Left lobe of liver (tissue), 2 donors: ENCODE data around the gene RABEP1. TPM values are rescaled to one million over a fixed set of nuclear protein-coding genes. Genes with fewer than 3 reads are reported as not detected.
A peak's percentile ranks its signal among the peaks of the same experiment; 100 is the strongest.

Experiments
- ATAC-seq: fragments of 200-7000 bp; cut with Tn5 transposase; one replicate; pipeline ENCODE4 v1.9.1; 2020; ENCODE audit warnings: mild to moderate bottlenecking, moderate library complexity
- DNase-seq: peaks from one replicate; pipeline ENCODE4 v3.0.0-alpha.2; 2020; ENCODE audit warnings: low spot score
- total RNA-seq: library from RNA; stranded (reverse); gene quantifications from one replicate; pipeline ENCODE4 v1.2.1, GENCODE V29; 2021
- donor health status: DM: no; HTN: no; CAD: no; lungs with moderate emphysema.
- donor health status: DM: no; HTN: yes; CAD: no.

RABEP1 gene
- total RNA-seq, 1 donor from 2014 or later = 16.8 TPM

DNA sequence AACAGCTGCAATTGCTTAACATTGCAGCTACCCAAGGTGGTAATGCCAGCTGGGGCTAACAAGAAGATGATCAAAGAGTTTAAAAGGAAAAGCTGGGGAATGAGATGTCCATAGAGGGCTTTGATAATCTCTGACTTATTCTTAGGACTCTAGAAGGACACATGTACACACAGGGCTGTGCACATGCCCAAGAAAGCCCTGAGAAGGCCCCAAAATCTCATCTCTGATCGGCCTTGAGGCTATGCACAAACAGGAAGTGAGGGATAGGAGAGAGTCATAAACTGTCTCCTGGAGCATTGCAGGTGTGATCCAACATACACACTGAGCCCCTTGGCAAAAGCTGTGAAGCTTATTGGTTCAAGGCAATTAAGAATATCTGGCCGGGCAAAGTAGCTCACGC is 17.2 kb upstream of the RABEP1 start:
- DNase-seq = no peak
- ATAC-seq = no peak

DNA sequence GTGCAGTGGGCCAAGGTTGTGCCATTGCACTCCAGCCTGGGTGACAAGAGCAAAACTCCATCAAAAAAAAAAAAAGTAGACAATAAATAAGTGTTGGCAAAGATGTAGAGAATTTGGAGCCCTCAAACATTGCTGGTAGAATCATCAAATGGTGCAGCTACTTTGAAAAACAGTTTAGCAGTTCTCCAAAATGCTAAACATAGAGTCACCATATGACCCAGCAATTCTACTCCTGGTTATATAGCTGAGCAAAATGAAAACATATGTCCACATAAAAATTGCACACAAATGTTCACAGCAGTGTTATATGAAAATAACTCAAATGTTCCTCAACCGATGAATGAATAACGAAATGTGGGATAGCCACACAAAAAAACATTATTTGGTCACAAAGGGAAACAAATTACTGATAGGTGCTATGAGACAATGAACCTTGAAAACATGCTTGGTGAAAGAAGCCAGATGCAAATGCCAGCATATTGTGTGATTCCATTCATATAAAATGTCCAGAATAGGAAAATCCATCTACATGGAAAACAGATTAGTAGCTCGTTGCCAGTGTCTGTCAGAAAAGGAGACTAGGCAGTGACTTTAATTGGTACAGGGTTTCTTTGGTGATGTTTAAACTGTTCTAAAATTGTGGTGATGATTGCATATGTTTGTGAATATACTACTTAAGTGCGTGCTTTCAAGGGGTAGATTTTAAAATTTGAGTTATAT is 12.7 kb upstream of the RABEP1 start:
- no peak for DNase-seq
- ATAC-seq = no peak

GRCh38 chr17:5272322-5272721 is 9.8 kb upstream of the RABEP1 start:
- ATAC-seq (no peak), DNase-seq (no peak)

DNA sequence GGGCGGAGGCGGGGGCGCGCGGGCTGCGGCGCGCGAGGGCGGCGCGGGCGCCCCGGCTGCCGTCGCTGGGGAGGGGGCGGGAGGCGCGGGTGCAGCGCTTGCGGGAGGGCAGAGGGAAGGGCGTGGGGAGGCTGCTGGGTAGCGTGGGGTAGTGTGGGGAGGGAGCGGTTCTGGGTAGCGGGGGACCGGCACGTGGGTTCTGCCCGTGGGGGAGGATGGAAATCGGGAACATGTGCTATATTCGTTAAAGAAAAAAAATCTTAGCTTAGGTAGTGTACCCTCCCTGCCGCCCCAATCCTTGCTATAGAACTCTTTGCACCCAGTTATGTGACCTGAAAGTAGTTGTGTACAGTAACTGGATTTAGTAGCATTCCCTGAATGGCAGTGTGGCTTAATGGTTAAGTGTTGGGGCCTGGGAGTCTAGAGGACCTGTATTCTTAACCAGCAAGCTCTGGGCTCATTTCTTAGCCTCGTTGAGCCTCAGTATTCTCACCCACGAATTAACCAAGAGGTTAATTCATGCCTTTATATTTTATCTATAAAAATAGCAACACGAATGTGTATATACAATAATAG is 646 bp downstream of the RABEP1 start:
- ATAC-seq (no peak), DNase-seq (no peak)

DNA sequence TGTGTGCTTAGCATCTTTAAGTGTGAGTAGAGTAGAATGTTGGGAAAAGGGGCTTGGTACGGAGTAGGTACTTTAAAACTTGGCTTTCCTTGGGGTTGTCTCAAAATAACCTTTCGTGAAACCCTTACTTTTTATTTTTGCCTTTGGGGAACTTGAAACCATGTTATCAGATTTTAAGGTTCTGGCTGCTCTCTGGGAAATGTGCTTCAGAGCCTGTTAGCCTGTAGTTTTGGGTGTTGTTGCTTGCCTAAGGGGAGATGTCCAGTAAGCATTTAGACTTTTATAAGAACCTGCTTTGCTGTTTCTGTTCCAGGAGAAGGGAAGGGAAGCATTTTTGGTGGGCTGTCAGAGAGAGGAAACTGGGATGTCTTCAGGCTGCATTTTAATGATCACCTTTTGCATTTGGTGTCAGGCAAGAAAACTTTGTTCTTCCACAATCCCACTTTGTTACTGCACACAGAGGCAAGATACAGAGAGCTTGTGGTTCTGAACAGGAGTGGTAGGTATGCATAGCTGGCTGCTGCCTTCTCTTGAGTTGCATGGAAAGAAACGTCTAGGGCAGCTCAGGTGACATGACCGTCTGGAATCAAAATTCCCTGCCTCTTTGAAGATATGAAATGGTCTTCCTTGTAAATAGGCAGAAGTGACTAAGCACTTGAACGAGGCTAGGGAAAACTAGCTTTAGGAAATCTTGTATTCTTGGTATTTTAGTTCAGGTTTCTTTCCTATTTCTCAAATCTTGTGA is 1.7 kb downstream of the RABEP1 start:
- no peak for DNase-seq
- ATAC-seq = no peak

DNA sequence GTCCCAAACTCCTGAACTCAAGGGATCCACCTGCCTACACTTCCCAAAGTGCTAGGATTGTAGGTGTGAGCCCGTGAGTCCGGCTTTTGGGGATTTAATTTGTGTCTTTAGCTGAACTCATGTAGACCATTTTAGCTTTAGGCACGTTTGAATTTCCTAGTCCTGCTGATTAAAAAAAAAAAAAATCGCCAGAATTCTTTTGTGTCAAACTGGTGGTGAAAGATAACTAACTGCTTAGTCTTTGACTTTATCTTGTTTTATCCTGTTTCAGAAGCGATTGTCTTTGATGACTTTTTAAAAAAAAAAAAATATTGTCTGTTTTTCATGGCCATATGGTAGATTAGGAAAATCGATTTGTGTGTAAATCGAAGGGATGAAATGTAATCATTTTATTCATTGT is 2.6 kb downstream of the RABEP1 start:
- DNase-seq (no peak), ATAC-seq (no peak)

DNA sequence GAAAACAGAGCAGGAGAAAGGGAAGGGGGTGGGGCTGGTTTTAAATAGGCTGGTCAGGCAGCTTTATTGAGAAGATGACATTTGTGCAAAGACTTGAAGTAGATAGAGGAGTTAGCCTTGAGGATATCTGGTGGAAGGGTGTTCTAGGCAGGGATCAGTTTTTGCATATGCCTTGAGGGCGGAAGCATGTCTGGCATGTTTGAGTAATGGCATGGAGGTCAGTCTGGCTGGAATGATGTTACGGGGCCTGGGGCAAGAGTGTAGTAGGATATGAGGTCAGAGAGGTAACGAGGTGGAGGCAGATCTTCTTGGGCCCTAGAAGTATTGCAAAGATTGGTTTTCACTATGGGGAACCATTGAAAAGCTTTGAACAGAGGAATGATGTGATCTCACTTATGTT is 4.8 kb downstream of the RABEP1 start:
- ATAC-seq (no peak), DNase-seq (no peak)

GRCh38 chr17:5291683-5292350 is 9.7 kb downstream of the RABEP1 start:
- ATAC-seq = no peak

DNA sequence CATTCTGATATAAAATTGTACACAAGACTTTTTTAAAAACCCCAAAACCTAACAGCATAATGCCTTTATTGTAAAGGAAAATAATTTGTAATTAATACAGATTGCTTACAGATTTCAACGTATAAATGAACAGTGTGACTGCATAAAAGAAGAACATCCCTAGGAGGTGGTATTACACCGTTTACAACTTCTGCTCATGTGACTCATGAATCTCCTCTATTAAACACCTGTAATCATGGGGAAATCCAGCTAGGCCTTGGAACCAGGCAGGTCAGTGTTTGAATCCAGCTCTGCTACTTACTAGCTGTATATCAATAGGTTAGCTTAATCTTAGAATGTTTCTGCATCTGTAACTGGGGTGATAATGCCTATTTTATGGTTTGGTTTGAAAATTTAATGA is 15.2 kb downstream of the RABEP1 start:
- ATAC-seq (peak; percentile 62), DNase-seq (no peak)

More at GRCh38 chr17:5291683-5292350, 9.7 kb downstream of the RABEP1 start:
- no peak for DNase-seq

- no peak for ATAC-seq
Measured at GRCh38 chr17:5299383-5299782, 17.3 kb downstream of the RABEP1 start.

GRCh38 chr17:5304636-5305035 is 22.6 kb downstream of the RABEP1 start:
- ATAC-seq (no peak), DNase-seq (no peak)

More at GRCh38 chr17:5299383-5299782, 17.3 kb downstream of the RABEP1 start:
- DNase-seq = no peak

DNA sequence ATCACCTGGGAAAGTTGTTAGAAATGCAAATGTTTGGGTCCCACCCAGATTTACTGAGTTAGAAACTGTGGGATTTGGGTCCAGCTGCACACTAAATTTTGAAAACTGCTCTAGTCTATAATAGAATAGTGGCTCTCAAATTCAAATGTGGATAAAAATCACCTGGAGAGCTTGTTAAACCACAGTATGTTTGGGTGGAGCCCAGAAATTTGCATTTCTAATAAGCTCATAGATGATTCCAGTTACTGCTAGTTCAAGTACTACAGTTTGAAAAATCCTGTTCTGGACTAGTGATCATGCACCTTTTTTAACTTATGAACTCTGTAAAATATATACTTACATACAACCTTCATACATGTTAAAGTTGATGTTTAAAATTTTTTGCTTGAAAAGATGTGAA is 27.8 kb downstream of the RABEP1 start:
- DNase-seq (no peak), ATAC-seq (no peak)

DNA sequence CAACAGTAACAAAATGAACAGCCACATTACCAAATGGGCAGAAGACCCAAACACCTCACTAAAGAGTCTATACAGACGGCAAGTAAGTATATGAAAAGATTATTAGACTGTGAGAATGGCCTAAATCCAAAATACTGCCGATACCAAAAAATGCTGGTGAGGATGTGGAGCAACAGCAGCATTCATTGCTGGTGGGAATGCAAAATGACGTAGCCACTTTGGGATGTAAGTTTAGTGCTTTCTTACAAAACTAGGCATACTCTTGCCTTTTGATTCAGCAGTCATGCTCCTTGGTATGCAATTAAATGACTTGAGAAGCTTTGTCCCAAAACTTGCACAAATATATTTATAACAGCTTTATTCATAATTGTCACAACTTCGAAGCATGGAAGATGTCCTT is 43.8 kb downstream of the RABEP1 start:
- no peak for ATAC-seq
- DNase-seq = no peak

DNA sequence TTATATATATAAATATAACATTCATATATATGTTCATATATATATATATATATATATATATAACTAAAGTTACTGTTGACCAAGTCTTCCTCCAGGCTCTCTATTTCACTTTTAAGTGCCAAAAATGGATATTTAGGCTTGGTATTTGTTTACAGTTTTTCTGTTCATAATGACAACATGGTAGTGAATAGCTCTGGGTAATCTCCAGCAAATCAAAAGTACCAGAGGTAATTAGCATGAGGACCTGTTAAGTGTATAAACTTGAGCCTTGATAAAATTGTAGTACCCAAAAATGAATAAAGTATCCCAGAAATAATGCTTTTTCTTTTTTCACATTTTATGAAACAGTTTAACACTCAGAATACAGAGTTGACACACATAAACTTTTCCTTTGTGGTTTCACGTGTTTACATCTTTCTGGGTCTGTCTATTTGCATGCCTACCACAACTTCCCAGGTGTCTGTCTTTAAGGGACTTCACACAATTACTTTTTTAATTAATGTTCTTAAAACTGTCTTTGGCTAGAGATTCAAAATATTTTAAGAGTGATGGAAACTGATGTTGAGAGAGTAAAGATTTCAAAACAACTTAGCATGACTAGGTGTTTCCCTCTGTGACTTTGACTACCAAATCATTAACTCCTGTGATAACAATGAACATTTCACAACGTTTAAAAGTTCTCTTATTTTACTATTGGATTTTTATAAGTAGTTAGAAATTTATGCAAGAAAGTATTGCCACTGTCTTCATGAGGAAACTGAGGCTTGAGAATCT is 47.9 kb downstream of the RABEP1 start:
- DNase-seq (no peak), ATAC-seq (no peak)

- DNase-seq (no peak), ATAC-seq (no peak)
Measured at GRCh38 chr17:5330981-5331380, 48.9 kb downstream of the RABEP1 start.

DNA sequence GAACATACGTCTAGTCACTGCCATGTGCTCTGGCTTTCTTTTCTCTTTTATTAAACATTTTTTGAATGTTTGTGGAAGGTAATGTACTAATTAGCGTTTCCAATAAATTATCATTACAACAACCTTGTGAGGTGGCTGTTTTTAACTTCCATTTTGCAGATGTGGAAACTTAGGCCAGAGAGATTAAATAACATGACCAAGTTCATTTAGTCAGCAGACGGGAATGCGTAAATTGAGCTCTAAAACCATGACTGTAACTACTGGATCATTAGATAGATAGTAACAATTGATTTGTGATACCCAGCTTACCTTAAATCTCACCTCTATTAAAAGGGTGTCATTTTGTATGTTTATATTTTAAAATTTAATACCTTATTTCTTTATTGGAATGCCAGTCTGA is 49.4 kb downstream of the RABEP1 start:
- ATAC-seq = no peak
- DNase-seq = no peak

GRCh38 chr17:5344914-5345313 is 62.8 kb downstream of the RABEP1 start:
- no peak for DNase-seq
- no peak for ATAC-seq

DNA sequence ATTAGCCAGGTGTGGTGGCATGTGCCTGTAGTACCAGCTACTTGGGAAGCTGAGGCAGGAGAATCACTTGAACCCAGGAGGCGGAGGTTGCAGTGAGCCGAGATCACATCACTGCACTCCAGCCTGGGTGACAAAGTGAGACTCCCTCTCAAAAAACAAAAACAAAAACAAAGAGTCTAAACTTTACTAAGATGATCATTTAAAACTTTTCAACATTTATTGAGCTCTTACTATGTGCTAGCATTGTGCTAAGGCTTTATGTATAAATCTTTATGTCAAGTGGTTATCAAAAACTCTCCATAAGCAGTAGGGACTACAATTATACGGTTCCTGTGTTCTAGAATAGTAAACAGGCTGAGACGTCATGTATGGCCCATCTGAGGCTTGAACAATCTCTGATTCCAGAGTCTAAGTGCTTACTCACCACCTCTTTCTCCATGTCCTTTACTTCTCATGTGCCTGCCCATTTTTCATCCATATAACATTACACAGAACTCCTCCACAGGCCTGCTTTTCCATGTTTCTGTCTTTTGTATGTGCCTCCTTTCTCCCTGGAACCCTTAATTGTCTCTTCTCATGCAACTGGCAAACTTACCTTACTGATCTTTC is 70.7 kb downstream of the RABEP1 start:
- DNase-seq = no peak

GRCh38 chr17:5354310-5354709 is 72.2 kb downstream of the RABEP1 start:
- ATAC-seq = no peak

More for the DNA sequence above, 70.7 kb downstream of the RABEP1 start:
- ATAC-seq = no peak

GRCh38 chr17:5354886-5355415 is 72.9 kb downstream of the RABEP1 start:
- DNase-seq (no peak), ATAC-seq (no peak)

More at GRCh38 chr17:5354310-5354709, 72.2 kb downstream of the RABEP1 start:
- DNase-seq = no peak
